HG03460 (cell line): ENCODE data around the gene BRCC3.

Experiments used
- ATAC-seq: cut with Tn5 transposase; IDR thresholded peaks from one replicate; pipeline ENCODE4 v1.9.1; 2021; ENCODE audit not compliant: unreplicated experiment

Gene BRCC3

DNA sequence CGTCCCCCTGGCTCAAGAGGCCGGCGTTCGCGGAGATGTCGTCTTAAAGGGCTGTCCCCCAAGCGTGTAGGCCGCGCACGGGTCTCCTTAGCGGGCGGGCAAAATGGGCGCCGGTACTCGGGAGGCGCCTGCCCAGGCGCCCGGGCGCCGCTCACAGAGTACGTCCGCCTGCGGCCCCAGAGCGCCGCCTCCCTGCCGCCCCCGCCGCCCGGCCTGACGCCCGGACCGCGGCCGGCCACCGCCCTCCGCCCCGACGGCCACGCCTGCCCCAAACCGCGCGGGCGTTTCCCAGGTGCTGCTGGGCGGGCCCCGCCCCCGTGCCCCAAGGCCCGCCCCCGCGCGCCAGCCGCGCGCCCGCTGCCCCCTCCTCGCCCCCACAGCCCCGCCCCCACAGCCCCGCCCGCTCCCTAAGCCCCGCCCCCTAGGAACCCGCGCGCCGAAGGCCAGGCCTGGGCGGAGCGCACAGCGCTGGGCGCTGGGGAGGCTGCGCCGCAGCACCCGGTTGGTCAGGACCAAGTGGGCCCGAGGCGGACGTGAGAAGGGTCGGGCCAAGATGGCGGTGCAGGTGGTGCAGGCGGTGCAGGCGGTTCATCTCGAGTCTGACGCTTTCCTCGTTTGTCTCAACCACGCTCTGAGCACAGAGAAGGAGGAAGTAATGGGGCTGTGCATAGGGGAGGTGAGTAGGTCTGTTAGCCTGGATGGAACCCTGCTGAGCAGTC lies at the start of gene BRCC3, which contains the start of the genes CMC4 and MTCP1:
Gene BRCC3 (plus strand): TSS at position 534 of the 719 bp plus-strand sequence. CDS start 20 bp downstream, at position 554.
Gene CMC4 (minus strand): TSS at position 162 of the 719 bp plus-strand sequence. CDS start 7,113 bp downstream, outside the sequence.
Gene MTCP1 (minus strand): TSS at position 162 of the 719 bp plus-strand sequence. CDS start 5,126 bp downstream, outside the sequence.
- peak; percentile 91 for ATAC-seq

DNA sequence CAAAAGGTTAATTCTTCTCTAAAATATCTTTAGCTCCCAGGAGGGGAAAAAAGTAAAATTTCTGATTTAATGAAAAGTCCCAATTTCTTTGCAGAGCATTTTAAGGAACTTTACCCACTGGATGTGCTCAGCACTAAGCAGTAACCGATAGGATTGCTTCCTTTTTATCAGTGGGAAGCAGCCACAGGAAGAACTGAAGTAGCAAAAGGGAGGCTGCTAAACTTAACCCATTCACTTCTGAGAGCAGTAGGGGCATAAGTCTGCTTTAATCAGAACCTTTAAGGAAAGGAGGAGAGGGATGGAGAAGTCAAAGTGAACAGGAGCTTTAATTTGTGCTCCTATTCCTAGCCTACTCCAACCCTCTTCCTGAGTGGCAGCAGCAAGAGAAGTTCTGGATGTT lies 48.7 kb upstream of the BRCC3 start, which contains the start of gene F8:
Gene F8 (minus strand): TSS at position 139 of the 400 bp plus-strand sequence. CDS start 171 bp downstream, outside the sequence.
- ATAC-seq, result no peak

DNA sequence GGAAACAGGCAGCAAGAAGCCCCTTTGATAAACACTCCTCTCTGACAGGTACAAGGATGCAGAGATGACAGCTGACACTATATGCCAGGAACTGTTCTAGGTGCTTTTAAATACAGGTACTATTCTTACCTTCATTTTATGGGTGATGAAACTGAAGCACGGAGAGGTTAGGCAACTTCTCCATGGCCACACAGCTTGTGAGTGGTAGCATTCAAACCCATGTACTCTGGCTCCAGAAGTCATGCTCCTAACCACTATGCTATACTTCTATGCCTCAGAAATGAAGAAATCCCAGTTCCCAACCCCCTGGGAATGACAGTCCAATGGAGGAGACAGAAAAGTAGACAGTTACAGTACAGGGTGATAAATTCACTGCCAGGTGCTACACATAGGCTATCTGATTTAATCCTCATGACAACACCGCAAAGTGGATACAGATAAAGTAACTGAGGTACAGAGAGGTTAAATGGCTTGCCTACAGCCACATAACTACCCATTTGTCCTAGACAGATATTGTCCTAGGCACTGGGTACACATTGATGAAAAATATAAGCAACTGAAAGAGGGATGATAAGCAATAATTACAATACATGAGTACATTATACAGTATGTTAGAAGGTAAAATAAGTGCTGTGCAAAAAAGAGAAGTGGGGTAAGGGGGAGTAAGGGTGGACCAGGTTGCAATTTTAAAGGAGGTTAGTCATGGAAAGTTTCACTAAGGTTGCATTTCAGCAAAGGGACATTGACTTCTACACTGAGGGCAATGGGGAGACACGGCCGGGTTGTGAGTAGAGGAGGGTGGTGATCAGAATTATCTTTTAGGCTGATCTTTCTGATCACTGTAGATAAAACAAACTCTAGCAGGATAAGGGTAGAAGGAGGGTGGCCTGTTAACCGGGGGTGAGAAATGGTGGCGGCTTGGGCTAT lies 47.1 kb upstream of the BRCC3 start:
- ATAC-seq, result no peak

DNA sequence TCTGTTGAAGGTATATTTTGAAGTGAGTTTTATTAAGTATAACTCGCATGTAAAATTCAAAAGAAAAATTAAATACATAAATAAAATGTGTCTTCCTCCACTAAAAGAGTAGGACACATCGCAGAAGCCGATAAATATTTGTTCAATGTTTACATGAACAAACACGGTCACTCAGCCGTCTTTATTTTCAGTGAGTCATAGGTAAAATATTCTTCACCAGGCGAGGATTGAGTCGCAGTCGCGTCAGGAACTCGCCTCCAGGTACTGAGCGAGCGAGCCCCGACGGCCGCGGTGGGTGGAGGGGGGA lies 44.9 kb upstream of the BRCC3 start:
- no peak for ATAC-seq

DNA sequence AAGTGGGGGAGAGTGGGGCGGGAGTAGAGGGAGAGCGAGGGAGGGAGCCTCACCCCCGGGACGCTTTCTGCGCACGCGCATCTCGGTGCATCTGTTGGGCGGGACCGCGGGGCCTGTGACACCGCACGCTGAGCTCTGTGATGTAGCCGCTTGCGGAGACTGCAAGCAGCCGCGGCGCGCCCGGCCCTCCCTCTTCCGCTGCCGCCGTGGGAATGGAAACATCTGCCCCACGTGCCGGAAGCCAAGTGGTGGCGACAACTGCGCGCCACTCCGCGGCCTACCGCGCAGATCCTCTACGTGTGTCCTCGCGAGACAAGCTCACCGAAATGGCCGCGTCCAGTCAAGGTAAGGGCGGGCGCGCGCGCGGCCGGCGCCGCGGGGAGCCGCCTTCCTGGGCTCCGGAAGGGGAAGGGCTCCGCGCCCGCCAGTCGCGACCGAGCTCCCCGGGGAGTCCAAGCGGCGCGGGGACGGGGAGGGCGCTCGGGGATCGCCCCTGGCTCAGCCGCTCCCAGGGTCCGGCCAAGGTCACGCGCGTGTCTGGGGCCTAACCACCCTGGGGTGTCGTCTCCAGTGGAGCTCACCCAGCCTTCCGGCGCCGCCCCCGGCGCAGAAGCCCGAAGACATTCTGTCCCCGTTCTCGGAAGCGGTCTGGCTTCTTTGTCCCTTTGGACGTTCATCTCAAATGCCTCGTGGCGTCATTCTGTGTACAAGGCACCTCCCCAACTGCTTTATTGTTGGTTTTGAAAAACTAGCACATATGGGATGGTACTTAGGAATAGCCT lies 44.4 kb upstream of the BRCC3 start, which contains the start of gene FUNDC2:
Gene FUNDC2 (plus strand): TSS at position 118 of the 782 bp plus-strand sequence. CDS start 95 bp downstream, at position 213.
- ATAC-seq, result peak; percentile 84

DNA sequence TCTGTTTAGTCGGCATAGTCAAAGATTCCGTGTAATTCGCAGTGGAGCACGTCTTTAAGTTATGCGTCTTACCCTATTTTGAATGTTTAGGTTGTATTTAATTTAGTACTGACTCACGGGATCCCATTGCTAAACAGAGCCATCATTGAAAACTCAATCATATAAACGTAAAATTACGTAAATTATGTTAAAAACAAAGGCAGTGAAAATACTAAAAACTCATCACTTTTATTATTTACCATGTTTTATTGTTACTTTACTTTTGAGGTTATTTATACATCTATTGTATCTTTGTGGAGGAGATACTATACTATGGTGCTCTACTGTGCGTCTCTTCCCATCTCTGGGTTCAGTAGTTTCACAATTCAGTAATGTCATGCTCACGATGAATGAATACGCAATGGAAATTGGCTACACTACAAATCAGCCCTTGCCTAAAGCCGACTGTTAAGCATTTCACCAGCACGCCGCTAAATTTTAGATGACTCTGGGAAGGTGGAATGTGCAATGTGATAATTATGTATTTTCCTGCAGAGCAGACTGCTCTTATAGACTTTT lies 43.7 kb upstream of the BRCC3 start:
- no peak for ATAC-seq

DNA sequence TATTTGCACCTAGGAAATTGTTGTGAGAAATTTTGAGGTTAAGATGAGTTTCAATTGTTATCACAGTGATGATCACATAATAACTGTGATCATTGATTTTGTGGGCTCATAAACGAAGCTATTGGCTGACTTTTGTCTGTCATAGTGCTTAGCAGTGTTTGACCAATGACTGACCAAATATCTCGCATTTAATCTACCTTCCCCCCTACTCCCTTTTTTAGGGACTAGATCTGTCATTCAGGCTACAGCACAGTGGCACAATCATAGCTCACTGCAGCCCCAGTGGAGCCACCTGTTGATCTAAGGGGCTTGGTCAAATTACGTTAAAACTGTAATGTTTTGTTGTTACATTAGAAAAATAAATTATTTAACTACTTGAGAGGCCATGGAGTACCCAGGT lies 43.2 kb upstream of the BRCC3 start:
- ATAC-seq, result no peak

DNA sequence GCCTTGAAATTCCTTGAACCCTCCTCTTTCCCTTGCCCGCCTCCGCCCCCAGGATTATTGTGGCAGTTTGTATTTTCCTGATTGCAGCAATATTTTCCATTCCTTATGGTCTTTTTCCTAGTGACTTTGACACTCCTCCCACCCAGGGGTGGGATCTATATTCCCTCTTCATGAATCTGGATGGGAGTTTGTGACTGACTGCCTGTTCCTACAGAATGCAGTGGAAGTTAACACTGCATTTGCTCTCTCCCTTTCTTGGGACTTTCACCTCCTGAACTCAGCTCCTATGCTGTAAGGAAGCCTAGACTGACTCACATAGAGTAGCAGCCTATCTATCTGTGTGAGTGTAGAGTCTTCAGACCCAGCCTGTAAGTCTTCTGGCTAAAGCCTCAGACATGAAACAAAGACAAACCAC lies 42.4 kb upstream of the BRCC3 start:
- no peak for ATAC-seq

DNA sequence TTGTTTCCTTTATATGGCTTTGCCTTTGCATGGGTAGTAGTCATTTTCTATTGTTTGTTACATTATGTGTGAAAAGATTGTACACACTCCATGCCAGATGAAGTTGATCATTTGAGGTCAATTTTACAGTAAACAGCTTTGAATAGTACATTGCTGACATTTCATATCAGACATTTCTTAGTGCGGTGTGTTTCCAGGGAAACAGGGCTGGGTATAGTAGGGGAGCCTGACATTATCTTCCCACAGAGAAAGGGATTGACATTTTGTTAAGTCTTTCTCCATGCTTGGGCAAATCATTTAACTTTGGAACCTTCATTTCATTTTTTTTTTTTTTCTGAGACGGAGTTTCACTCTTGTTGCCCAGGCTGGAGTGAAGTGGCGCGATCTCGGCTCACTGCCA lies 39.7 kb upstream of the BRCC3 start:
- ATAC-seq, result no peak

DNA sequence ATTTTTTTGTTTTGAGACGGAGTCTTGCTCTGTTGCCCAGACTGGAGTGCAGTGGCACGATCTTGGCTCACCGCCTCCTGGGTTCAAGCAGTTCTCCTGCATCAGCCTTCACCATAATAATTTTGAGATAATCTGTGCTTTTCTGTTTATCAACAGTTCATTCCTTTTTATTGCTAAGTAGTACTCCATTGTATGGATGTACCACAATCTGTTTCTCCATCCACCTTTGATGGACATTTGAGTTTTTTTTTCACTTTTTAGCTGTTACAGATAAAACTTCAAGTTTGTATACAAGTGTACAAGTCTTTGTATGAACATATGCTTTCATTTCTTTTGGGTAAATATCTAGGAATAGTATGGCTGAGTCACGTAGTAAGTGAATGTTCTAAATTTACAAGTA lies 35.6 kb upstream of the BRCC3 start:
- ATAC-seq, result no peak

DNA sequence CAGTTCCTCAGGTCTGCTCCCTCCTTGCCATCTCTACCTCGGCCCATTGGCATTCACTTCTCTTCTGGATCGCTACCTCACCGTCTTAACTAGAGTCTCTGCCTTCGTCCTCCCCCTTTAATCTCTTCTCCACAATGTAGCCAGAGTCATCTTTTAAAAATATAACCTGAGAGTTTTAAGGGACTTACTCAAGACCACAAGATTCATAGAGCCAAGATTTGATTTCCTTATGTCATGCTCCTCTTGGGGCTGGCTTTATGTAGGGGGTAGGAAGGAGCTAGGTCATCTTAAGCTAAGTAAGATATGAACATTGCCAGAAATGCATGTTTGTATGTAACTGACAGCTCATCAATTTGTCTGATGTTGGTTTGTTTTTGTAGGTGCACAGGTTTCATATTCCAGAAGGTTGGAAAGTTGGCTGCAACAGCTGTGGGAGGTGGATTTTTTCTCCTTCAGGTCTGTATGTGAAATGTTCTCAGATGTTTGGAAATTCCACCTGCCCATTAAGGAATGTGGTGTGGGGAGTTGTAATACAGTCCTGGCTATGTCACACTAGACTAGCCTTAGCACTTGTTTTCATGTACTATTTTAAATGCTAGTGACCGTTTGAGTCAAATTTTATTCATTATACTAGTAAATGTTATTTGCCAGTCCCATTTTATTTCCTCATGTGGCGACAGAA lies 25.0 kb upstream of the BRCC3 start:
- ATAC-seq, result no peak

DNA sequence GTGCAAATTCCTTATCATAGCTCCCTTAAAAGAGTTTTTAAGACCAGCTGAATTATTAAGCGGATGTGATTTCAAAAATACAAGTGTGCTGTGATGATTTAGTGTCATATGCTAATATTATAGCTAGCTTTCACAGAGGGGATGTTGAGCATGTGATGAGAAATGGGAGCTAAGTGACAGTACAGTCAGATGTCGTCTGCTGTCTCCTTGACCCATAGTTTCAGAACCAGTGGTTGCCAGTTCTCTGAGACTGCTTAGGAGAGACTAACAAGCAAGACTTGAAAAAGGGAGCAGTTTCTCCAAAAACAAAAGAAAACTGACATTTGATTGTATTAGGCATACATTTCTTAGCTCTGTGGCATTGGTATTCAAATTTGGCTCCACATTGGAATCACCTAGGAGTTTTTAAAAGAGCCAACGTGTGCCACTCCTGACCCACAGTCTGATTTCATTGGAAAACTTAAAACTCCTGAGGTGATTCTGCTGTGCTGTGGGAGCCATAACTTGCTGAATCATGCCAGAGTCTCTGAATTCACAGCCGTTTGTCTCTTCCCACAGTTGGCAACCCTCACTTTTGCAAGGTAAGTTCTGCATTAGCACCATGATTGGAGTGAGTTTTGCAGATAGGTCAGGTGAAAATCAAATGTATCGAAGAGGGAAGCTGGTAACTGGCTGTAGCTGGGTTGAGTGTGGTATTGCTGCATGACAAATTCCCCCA lies 24.3 kb upstream of the BRCC3 start:
- ATAC-seq, result no peak

DNA sequence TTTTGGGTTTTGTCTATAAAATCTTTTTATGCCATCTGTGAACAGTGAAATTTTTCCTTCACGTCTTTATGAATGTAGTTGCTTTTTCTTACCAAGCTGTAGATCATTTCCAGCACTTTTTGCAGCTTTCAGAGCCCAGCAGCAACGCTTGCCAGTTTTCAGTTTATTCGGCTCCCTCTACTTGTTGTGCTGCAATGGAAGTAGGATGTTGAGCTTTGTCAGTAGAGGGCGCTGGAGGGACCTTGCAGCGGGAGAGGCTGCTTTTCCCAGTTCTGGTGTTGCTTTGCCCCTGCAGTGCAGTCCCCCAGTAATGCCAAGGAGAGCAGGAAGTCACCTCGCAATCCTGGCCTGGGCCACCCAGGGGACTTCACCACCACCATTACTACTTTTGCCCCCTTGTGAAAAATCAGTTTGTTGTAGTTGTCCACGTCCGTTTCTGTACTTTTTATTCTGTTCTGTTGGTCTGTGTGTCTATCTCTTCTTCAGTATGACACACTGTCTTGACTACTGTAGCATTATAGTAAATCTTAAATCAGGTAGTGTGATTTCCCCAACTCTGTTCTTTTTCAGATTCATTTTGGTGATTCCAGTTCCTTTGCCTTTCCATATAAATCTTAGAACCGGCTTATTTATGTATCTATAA lies 22.2 kb upstream of the BRCC3 start:
- ATAC-seq, result no peak

DNA sequence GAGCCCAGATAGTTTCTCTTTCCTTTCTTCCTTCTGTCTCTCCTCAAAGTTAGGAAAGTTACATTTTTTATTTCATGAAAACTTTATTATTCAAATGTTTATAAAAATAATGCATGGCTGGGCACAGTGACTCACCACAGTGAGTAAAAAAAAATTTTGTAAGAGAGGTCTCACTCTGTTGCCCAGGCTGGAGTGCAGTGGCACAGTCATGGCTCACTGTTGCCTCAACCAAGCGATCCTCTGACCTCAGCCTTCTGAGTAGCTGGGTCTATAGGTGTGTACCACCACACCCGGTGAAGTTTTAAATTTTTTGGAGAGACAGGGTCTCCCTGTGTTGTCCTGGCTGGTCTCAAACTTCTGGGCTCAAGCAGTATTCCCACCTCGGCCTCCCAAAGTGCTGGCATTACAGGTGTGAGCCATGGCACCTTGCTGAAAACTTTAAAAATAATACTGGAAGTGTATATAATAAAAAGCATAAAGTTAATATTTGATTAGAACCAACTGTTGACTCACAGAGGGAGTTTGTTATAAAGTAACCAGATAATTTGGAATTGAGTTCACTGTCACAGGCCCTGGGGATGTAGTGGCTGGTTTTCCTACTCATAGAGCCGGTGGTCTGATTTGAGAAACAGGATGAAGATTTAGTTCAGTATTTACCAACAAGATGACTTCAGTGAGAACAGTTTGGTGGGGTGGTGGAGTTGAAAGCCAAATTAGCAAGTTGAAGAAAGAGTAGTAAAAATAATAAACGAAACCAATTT lies 18.4 kb upstream of the BRCC3 start:
- ATAC-seq, result no peak

DNA sequence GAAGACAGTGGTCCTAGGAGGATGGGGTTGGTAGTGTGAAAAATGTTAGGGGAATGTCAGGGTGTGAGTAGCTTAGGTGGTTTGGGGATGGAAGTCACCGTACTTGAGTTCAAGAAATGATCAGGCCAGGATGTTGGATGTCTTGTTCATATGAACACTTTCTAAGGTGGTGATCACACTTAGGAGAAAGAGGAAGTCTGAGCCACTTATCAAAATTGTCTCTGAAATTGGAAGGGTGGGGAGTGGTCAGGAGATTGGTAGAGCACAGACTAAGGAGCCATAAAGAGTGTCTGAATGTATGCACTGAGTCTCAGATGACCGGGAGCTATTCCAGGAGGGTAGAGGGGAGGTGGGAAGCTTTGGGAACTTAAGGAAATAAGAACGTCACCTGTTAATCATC lies 17.7 kb upstream of the BRCC3 start:
- no peak for ATAC-seq

DNA sequence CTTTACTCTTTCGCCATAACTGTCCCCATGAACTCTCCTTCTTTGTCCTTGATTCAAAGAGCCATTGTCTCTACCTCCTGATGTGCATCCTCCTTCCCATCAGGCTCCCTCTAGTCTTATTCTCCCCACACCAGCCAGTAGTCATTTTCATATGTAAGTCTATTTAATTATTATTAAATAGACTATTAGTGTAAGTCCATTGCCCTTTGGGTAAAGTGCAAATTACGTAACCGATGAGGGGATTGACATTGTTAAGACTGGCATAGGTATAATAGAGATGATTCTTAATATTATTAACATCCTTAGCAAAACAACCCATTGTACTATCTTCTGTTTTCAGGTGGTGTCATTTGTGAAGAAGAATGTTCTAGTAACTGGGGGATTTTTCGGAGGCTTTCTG lies 17.1 kb upstream of the BRCC3 start:
- no peak for ATAC-seq

DNA sequence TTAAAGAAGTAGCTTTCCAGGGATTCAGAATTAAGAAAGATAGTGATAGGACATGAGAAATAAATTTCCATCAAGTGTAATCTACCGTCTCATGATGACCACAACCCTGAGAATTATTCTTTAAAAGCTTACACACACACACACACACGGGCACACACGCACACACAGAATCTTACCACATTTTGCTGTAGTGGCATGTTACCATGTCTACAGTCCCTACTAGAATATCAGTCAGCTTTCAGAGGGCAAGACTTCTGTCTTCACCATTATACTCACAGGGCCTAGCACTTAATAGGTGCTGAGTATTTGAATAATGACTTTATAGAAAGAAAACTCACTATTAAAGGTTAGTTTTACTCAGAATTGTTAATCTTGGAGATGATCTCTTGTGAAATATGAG lies 15.8 kb upstream of the BRCC3 start:
- no peak for ATAC-seq

DNA sequence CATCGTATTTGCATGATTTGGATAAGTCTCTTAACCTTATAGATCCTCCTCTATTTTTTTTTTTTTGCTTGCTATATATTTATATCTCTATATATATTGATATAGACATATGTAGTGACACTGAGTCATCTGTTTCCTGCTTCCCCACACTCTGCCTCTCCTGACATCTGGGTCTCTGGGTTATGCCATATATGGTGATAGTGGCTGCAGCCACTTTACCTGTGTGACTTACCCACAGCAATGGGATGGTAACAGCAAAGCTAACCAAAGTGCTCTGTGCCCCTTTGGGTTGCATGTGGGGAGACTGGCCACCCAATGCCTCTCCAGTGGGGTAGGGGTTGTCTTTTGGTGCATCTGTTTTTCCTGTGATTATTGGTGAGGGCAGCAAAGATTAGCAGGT lies 14.8 kb upstream of the BRCC3 start:
- ATAC-seq, result no peak
